Uterus (tissue), 4 donors: ENCODE data around the gene RNF26. TPM values are rescaled to one million over a fixed set of nuclear protein-coding genes. Genes with fewer than 3 reads are reported as not detected.

Source experiments
- DNase-seq, 2 donors: peaks; one replicate each; pipeline ENCODE4 v3.0.0-alpha.2; 2019 to 2020
- H3K27ac ChIP-seq, 2 donors: fragments of 200-600 bp; sonication (generic); 1 replicate in 1 of 2; 2 replicates in 1 of 2; pipeline ENCODE4 v1.5.1; 2016 to 2018
- H3K27me3 ChIP-seq, 2 donors: fragments of 200-600 bp; sonication (generic); one replicate each; pipeline ENCODE4 v1.5.1; 2018 to 2019; ENCODE audit warnings: control low read depth in 1 of 2
- H3K36me3 ChIP-seq, 2 donors: fragments of 200-600 bp; sonication (generic); one replicate each; pipeline ENCODE4 v1.5.1; 2019; ENCODE audit warnings: control low read depth in 1 of 2
- H3K4me1 ChIP-seq, 2 donors: fragments of 200-600 bp; sonication (generic); one replicate each; pipeline ENCODE4 v1.5.1; 2018 to 2019; ENCODE audit warnings: control low read depth in 1 of 2
- H3K4me3 ChIP-seq, 2 donors: fragments of 200-600 bp; sonication (generic); 1 replicate in 1 of 2; 2 replicates in 1 of 2; pipeline ENCODE4 v1.5.1; 2018 to 2019; ENCODE audit warnings: mild to moderate bottlenecking in 1 of 2
- H3K9me3 ChIP-seq, 2 donors: fragments of 200-600 bp; sonication (generic); one replicate each; pipeline ENCODE4 v1.5.1; 2019; ENCODE audit warnings: control low read depth in 1 of 2
- POLR2A ChIP-seq, 2 donors: fragments of 450-650 bp; IDR thresholded peaks; one replicate each; pipeline ENCODE4 v1.6.1; 2016; ENCODE audit warnings: antibody characterized with exemption in 2 of 2, mild to moderate bottlenecking in 1 of 2, moderate library complexity in 1 of 2
- intact Hi-C: fragments of 100-400 bp; cut with DNase I; formaldehyde crosslinking; loops from one replicate; pipeline ENCODE4 v1.15.1; 2023; ENCODE audit warnings: low total_unique reads
- total RNA-seq, 4 donors: library from RNA; depleted of rRNA in 3 of 4; stranded (reverse); fragments of >200 nt in 3 of 4; gene quantifications; one replicate each; pipeline versions ENCODE4 v1.1.0 to v1.2.4, GENCODE V29; 2014 to 2023
- TF ChIP-seq, protein P1 (sequence below), 4 experiments: fragments of 200-600 bp in 2 of 4; fragments of 450-650 bp in 2 of 4; sonication (generic) in 2 of 4; IDR thresholded peaks; one replicate each; pipeline ENCODE4 v1.5.1; 2016 to 2019; ENCODE audit warnings: antibody characterized with exemption in 4 of 4, mild to moderate bottlenecking in 2 of 4, moderate library complexity in 1 of 4
- donor health status: DM: yes; HTN: yes; CAD: no.

Gene RNF26
- total RNA-seq, 4 donors from 2014 or later, result 3.3 to 23.1 (median 6.8) TPM

DNA sequence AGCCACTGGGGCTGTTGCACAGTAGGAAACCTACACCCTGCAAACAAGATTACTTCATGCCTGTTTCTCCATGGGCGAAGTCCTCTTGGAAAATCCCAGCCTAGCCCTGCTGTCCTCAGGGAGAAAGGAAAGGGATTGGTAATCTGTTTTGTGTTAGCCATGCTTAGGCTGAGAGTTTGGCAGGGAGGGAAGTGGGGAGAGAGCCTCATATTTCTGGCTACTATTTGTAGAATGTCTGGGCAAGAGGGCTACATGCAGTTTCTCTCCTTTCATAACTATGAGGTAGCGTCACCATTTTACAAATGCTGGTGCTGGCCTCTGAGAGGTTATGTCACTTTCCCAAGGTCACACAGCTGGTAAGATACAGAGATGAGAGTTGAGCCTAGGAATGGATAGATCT lies 12.9 kb downstream of the RNF26 start:
- DNase-seq, result no peak
- Histone ChIP-seq H3K4me1 (no peaks in the 10 kb centered on the region), H3K36me3 (no peaks in the 10 kb centered on the region), H3K9me3 (no peaks in the 10 kb centered on the region), H3K27me3 (no peaks in the 10 kb centered on the region), H3K27ac (no peak overlapping the region), H3K4me3 (no peak overlapping the region)
- TF ChIP-seq POLR2A (IDR thresholded peaks at IDR 0.05), result no peak
- TF ChIP-seq, protein P1, sequence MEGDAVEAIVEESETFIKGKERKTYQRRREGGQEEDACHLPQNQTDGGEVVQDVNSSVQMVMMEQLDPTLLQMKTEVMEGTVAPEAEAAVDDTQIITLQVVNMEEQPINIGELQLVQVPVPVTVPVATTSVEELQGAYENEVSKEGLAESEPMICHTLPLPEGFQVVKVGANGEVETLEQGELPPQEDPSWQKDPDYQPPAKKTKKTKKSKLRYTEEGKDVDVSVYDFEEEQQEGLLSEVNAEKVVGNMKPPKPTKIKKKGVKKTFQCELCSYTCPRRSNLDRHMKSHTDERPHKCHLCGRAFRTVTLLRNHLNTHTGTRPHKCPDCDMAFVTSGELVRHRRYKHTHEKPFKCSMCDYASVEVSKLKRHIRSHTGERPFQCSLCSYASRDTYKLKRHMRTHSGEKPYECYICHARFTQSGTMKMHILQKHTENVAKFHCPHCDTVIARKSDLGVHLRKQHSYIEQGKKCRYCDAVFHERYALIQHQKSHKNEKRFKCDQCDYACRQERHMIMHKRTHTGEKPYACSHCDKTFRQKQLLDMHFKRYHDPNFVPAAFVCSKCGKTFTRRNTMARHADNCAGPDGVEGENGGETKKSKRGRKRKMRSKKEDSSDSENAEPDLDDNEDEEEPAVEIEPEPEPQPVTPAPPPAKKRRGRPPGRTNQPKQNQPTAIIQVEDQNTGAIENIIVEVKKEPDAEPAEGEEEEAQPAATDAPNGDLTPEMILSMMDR (IDR thresholded peaks at IDR 0.05), result no peak
- intact Hi-C loops, result no loop called here

DNA sequence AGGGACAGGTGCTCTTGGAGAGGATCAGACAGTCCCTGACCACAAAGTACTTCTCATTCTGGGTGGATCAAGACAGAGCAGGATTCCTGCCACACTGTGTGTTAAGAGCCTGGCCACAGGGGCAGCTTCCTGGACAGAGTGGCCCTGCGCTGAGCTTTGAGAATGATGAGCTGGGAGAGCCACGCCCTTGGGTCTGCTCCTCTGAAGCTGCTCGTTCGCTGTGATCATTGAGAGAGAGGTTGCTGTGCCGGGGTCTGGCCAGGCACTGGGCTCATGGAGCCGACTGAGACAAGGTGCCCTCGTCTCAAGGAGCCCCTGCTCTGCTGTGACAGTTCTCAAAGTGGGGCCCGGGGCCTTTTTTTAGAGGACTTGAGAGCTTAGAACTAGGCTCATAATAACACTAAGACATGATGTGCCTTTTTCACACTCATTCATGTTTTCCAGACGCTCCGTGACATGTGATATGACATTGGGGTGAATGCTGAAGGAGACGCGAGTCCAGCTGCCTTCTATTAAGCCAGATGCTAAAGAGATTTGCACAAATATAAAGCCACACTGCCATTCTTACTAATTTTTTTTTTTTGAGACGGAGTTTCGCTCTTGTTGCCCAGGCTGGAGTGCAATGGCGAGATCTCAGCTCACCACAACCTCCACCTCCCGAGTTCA lies 13.7 kb downstream of the RNF26 start:
- TF ChIP-seq POLR2A (IDR thresholded peaks at IDR 0.05), result no peak
- TF ChIP-seq, protein P1 (IDR thresholded peaks at IDR 0.05), result no peak
- H3K4me1 ChIP-seq, result no peaks in the 10 kb centered on the region
- H3K27me3 ChIP-seq, result no peaks in the 10 kb centered on the region
- intact Hi-C loops, result no loop called here
- H3K27ac ChIP-seq, result no peak overlapping the region
- no peaks in the 10 kb centered on the region for H3K36me3 ChIP-seq
- no peak overlapping the region for H3K4me3 ChIP-seq
- DNase-seq, result no peak
- no peaks in the 10 kb centered on the region for H3K9me3 ChIP-seq

DNA sequence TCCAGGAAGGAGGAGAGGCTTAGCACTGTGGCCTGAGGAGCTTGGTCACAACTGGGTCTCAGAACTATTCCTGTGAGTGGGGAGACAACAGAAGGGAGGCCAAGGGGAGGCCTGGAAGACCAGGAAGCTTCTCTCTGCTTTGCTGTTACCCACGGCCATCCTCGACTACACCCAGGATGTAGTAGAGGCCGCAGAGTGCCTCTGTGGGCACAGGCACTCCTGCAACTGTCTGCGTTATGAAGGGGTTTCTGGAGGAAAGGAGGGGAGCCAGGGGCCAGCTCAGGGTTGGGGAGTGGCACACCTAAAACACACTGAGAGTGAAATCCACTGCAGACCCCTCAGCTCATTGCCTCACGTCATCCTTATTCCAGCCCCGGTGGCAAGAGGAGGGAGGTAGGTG lies 16.0 kb downstream of the RNF26 start:
- TF ChIP-seq POLR2A (IDR thresholded peaks at IDR 0.05), result no peak
- TF ChIP-seq, protein P1 (IDR thresholded peaks at IDR 0.05), result no peak

DNA sequence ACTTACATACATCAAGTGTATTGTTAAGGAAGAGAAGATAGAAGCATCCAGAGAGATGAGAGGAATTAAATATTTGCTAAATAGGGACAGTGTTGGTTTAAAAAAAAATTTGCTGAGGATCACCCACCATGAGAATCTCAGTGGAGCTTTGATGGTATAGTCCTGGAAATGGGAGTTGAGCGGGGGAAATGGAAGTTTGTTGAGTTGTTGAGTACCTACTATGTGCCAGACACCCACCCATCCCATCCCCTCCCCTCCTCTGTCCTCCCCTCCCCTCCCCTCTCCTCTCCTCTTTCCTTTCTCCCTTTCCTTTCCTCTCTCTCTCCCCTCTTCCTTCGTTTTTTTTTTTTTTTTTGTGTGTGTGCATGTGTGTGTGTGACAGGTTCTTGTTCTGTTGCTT lies 16.9 kb downstream of the RNF26 start:
- TF ChIP-seq, protein P1 (IDR thresholded peaks at IDR 0.05), result no peak
- Histone ChIP-seq H3K4me1 (no peaks in the 10 kb centered on the region), H3K27ac (no peak overlapping the region), H3K9me3 (no peaks in the 10 kb centered on the region), H3K4me3 (no peak overlapping the region), H3K36me3 (no peaks in the 10 kb centered on the region), H3K27me3 (no peaks in the 10 kb centered on the region)
- intact Hi-C loops, result loop anchor here (10.0 kb wide), 1 partner anchor 124 kb away; no protein-coding TSS in a partner anchor
- DNase-seq, result no peak

More for the DNA sequence above, 16.0 kb downstream of the RNF26 start:
- no peak for DNase-seq
- no peaks in the 10 kb centered on the region for H3K9me3 ChIP-seq
- no peak overlapping the region for H3K4me3 ChIP-seq
- intact Hi-C loops, result loop anchor here (10.0 kb wide), 1 partner anchor 124 kb away; no protein-coding TSS in a partner anchor
- H3K27me3 ChIP-seq, result no peaks in the 10 kb centered on the region
- no peak overlapping the region for H3K27ac ChIP-seq
- H3K36me3 ChIP-seq, result no peaks in the 10 kb centered on the region
- H3K4me1 ChIP-seq, result no peaks in the 10 kb centered on the region

DNA sequence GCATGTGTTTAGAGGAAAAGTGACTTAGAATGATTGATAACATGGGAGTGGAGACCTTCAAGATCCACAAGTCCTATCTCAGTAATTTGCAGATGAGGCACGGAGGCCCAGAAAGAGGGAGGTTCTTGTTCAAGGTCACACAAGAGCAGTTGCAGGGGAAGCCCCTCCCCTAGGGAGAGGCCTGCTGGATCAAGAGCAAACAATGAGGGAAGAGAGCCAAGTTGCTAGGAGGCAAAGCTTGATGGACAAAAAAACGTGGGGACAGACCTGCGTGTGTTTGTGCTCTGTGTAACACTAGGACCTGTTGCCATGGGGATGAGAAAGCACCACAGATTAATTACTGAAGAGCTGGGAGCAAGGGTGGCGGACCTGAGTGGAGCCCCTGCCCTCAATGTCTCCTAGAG lies 18.5 kb downstream of the RNF26 start:
- DNase-seq, result peak in 1 of 2 donors; percentile 34
- Histone ChIP-seq H3K9me3 (no peaks in the 10 kb centered on the region), H3K4me1 (no peaks in the 10 kb centered on the region), H3K27me3 (no peaks in the 10 kb centered on the region), H3K36me3 (no peaks in the 10 kb centered on the region), H3K27ac (no peak overlapping the region), H3K4me3 (no peak overlapping the region)
- intact Hi-C loops, result loop anchor here (10.0 kb wide), 1 partner anchor 122 kb away; no protein-coding TSS in a partner anchor
- no peak for TF ChIP-seq POLR2A (IDR thresholded peaks at IDR 0.05)
- TF ChIP-seq, protein P1 (IDR thresholded peaks at IDR 0.05), result no peak
